GM21367 (cell line): ENCODE measurements around the gene OR1N2.
"Not testable (repeated sequence)": the region's sequence is repeated elsewhere in the genome, so short reads cannot be mapped to it uniquely, and the experiment has no call there.

Source experiments
- ATAC-seq: cut with Tn5 transposase; IDR thresholded peaks from one replicate; pipeline ENCODE4 v1.9.1; 2021; ENCODE audit not compliant: unreplicated experiment

Gene OR1N2

GRCh38 chr9:122552812-122553211 lies at the start of gene OR1N2:
TSS of gene OR1N2 (plus strand) at chr9:122553112. CDS start at chr9:122553212, 100 bp downstream.
- no peak for ATAC-seq

DNA sequence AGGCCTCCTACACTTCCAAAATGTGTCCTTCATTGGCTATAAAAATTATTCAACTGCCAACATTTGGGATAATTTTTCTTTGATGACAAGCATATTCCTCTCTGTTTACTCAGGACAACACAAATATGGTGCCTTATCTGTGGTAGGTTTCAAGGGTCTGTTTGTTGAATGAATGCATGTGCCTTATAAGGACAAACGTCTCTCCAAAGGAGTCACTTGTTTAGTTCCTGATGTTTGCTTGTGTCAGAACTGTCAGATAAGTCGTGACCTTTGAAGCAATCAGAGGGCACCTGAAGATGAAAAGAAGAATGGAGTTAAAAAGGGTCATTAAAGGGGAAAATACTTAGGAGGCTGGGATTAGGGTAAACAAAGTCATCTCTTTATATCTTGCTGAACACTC lies 45.9 kb upstream of the OR1N2 start:
- no peak for ATAC-seq

GRCh38 chr9:122510502-122510901 lies 42.4 kb upstream of the OR1N2 start, which contains the start of gene OR1J2:
TSS of gene OR1J2 (plus strand) at chr9:122510802. CDS start at chr9:122510802, 0 bp downstream.
- ATAC-seq: no peak

DNA sequence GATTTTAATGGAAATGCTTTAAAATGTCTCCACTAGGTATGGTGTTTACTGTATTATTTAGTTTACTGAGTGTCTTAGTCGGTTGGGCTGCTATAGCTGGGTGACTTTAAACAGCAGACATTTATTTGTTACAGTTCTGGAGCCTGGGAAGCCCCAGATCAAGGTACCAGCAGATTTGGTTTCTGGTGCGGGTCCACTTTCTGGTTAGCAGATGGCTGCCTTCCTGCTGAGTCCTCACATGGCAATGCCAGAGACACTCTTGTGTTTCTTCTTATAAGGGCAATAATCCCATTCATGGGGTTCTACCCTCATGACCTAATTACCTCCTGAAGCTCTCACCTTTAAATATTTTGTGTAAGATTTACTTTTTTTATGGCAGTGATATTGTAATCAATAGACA lies 34.7 kb upstream of the OR1N2 start:
- ATAC-seq: no peak

DNA sequence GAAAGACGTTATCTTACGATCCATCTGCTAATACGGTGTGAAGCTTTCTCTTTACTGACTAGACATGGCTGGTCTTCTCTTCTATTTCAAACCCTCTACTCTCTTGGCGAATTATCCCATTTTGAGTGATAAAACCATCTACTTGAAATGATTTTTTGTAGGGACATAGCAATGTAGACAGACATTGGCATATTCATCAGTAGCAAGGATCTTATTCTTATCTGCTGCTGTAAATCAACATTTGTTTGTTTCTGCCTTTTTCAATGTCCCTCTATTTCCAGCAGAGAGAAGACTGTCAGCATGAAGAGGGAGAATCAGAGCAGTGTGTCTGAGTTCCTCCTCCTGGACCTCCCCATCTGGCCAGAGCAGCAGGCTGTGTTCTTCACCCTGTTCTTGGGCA lies 34.1 kb upstream of the OR1N2 start, which contains the start of gene OR1J4:
Gene OR1J4, plus strand, starts transcription at position 301 of the 400 bp plus-strand sequence. Its CDS starts 0 bp downstream, at position 301.
- no peak for ATAC-seq

- no peak for ATAC-seq
Observed at GRCh38 chr9:122519376-122519775, 33.5 kb upstream of the OR1N2 start.

DNA sequence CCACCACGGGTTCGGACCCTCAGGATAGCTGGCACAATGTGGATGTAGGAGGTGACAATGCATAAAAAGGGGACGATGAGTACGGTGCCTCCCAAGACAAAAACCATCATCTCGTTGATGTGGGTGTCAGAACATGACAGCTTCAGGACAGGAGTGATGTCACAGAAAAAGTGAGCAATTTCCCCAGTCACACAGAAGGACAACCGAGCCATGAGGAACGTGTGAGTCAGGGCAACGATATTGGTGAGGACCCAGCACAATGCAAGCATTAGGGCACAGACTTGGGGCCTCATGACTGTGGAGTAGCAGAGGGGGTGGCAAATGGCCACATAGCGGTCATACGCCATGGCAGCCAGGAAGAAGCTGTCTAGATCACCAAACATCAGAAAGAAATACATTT lies 26.3 kb upstream of the OR1N2 start:
- ATAC-seq: no peak

DNA sequence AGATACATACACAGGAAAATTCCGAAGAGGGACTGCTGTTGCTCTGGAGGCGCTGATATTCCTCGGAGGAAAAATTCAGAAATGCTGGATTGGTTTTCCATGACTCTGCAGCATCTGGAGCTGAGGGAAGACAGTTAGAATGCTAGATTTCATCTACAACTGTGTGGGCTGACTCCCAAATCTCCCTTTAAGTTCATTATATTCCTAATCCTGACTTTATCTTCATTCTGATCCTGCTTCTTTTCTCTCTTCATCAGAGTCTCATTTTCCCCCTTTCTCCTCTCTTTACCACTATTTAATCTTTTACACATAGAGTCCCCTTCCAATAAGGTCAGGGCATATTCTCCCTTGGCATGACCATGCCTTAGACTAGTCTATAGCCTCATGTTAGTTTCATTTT lies 25.7 kb upstream of the OR1N2 start, which contains the start of gene OR1N1:
Gene OR1N1, minus strand, starts transcription at position 101 of the 400 bp plus-strand sequence. Its CDS starts 0 bp downstream, at position 101.
- no peak for ATAC-seq

DNA sequence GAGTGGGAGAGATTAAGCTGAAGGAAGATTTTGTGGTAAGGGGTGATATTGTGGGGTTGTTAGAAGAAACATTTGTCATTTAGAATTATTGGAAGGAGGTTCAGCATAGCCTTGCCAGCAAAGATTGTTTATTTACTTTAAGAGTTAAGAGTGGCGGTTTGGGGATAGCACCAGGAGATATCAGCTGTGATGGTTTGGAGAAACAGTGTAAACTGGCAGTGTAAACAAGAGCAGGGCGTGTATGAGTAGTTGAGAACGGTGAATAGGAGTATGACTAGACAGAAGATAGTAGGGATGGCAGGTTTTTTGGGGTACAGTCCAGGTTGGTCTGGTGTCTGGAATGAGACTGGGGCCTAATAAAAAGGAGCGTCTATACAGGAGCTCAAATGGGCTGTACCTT lies 21.8 kb upstream of the OR1N2 start:
- ATAC-seq: not testable (repeated sequence)

DNA sequence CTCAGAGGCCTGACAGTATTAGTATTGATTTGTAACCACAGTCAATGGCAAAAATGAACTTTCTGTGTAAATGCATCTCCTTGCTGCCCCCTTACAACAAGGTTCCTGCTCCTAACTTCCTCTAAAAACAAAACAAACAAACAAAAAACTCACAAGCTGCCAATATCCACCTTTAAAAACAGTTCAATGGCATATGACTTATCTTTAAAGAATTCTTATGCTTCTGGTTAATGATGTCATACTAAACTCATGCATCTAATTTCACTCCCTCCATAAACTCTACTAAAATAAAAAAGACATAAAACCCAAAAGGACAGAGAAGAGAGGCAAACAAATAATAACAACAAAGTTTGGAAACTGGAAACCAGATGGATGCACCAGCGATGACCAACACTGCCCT lies 16.8 kb upstream of the OR1N2 start:
- ATAC-seq: no peak

GRCh38 chr9:122537066-122537465 lies 15.8 kb upstream of the OR1N2 start:
- ATAC-seq: not testable (repeated sequence)

DNA sequence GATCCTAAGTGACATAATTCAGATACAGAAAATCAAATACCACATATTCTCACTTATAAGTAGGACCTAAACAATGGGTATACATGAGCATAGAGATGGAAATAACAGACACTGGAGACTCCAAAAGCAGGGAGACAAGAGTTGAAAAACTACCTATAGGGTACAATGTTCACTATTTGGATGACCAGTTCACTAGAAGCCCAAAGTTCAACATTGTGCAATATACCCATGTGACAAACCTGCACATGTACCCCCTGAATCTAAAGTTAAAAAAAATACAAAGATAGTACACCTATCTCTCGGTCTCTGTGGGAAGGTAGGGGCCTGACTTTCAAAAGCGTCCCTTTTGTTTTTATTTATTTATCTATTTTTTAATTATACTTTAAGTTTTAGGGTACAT lies 14.2 kb upstream of the OR1N2 start:
- ATAC-seq: no peak

GRCh38 chr9:122546196-122546595 lies 6.7 kb upstream of the OR1N2 start:
- ATAC-seq: no peak

DNA sequence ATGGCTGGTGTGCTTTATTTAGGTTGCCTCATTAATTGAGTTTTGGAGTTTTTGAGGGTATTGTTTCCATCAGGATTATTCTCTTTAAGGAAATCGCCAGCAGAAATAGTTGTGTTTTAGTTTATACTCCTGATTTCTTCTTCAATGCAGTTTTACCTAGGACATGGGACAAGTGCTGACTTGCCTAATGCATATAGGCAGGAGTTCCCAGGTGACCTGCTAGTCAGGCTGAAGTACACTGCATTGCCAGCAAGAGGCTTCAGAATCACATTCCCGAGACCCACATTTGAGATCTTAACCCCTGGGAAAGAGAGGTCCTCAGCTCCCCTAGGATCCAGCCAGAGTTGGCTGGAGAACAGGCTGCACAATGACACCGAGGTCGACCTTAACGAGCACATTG lies 1.5 kb upstream of the OR1N2 start:
- ATAC-seq: no peak

DNA sequence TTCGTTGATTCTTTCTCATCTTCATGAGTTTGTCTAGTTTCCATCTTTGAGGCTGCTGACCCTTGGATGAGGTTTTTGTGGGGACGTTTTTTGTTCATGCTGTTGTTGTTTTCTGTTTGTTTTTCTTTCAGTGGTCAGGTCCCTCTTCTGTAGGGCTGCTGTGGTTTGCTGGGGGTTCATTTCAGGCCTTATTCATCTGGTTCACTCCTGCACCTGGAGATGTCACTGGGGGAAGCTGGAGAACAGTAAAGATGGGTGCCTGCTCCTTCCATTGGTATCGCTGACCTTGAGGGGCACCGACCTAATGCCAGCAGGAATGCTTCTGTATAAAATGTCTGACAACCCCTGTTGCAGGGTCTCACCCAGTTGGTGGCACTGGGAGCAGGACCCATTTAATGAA lies 8.5 kb downstream of the OR1N2 start:
- ATAC-seq: no peak

DNA sequence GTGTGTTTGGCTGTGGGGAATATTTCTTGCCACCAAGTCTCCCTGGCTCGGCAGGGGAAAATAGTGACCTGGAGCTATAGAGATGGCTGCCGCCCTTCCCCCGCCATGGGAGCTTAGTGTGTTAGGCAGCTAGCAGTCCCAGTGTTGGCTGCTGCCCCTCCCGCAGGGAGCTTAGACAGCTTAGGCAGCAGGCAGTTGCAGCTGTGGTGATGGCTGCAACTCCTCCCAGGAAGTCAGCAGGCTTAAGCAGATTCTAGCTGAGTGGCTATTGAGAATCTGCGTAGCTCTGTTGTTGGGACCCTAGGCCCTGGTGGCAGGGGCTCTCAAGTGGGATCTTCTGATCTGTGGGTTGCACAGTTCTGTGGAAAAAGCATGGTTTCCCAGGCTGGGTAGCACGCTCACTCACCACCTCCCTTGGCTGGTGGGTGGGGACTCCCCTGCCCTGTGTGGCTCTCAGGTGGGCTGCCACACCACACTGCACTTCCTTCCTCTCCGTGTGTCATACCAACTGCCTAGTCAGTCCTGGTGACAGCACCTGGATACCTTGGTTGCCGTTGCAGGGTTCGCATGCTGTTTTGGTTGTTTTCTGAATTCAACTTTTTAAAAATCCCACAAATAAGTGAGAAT lies 9.3 kb downstream of the OR1N2 start:
- ATAC-seq: no peak

DNA sequence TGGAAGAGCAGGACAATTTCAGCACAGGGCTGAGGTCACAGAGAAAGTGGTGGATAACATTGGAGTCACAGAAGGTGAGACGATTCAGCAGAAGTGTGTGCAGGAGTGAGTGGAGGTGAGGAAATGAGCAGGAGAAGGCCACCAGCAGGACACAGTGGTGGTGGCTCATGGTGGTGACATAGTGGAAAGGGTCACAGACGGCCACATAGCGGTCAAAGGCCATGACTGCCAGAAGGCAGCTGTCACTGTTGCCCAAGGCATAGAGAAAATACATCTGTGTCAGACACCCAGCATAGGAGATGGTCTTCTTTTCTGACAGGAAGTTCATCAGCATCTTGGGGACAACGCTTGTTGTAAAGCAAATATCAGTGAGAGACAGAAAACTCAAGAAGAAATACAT lies 15.0 kb downstream of the OR1N2 start:
- ATAC-seq: no peak

GRCh38 chr9:122572456-122572855 lies 19.5 kb downstream of the OR1N2 start:
- ATAC-seq: no peak

GRCh38 chr9:122579874-122580273 lies 27.0 kb downstream of the OR1N2 start:
- no peak for ATAC-seq

- no peak for ATAC-seq
Observed at GRCh38 chr9:122580360-122580759, 27.4 kb downstream of the OR1N2 start.

DNA sequence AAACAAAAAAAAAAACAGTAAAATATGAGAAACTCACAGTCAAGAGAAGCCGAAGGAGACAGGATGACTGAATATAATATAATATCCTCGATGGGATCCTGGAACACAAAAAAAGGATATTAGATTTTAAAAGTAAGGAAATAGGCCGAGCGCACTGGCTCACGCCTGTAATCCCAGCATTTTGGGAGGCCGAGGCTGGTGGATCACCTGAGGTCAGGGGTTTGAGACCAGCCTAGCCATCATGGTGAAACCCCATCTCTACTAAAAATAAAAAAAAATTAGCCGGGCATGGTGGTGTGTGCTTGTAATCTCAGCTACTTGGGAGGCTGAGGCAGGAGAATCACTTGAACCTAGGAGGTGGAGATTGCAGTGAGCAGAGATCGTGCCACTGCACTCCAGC lies 30.4 kb downstream of the OR1N2 start, which contains the start of gene OR1L8:
Gene OR1L8, minus strand, starts transcription at position 101 of the 400 bp plus-strand sequence. CDS start 14,907 bp downstream, outside the sequence.
- not testable (repeated sequence) for ATAC-seq
